Thyroid gland (tissue), 4 donors: ENCODE measurements around the gene RNASE4.

Experiments
- POLR2A ChIP-seq, 2 donors: fragments of 450-650 bp; IDR thresholded peaks; one replicate each; pipeline ENCODE4 v1.6.1; 2017; ENCODE audit warnings: antibody characterized with exemption in 2 of 2, mild to moderate bottlenecking in 2 of 2, moderate library complexity in 1 of 2
- TF ChIP-seq, protein P1 (sequence below), 6 experiments: fragments of 200-600 bp in 3 of 6; fragments of 450-650 bp in 3 of 6; sonication (generic) in 3 of 6; IDR thresholded peaks; one replicate each; pipeline ENCODE4 v1.5.1; 2016 to 2019; ENCODE audit warnings: antibody characterized with exemption in 6 of 6, mild to moderate bottlenecking in 2 of 6, inconsistent platforms in 1 of 6, moderate library complexity in 1 of 6

DNA sequence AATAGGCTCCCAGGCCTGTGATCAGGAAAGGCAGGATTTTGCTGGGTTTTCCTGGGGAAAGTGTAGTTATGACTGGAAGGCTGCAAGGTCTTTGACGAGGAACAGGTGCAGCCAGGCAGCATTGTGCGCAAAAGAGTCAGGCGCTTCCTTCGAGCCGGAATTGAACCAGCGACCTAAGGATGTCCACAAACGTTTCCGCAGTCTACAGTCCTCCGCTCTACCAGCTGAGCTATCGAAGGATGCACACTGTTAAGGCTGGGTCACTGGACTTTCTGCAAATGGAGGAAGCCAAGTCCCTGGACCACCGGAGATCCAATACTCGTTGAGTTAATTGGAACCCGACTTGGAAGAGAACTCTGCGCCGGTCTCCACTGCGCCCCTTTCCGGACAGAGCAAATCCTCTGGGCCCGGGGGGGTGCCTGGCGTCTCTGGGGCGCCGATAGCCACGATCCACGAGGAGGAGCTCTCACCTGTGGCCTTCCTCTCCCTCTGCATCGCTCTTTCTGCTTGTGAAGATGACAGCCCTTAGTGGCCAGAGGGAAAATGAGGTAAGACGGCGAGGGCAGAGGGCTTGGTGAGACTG lies 24.5 kb upstream of the RNASE4 start:
- TF ChIP-seq, protein P1, sequence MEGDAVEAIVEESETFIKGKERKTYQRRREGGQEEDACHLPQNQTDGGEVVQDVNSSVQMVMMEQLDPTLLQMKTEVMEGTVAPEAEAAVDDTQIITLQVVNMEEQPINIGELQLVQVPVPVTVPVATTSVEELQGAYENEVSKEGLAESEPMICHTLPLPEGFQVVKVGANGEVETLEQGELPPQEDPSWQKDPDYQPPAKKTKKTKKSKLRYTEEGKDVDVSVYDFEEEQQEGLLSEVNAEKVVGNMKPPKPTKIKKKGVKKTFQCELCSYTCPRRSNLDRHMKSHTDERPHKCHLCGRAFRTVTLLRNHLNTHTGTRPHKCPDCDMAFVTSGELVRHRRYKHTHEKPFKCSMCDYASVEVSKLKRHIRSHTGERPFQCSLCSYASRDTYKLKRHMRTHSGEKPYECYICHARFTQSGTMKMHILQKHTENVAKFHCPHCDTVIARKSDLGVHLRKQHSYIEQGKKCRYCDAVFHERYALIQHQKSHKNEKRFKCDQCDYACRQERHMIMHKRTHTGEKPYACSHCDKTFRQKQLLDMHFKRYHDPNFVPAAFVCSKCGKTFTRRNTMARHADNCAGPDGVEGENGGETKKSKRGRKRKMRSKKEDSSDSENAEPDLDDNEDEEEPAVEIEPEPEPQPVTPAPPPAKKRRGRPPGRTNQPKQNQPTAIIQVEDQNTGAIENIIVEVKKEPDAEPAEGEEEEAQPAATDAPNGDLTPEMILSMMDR (IDR thresholded peaks at IDR 0.05): no peak
- TF ChIP-seq POLR2A (IDR thresholded peaks at IDR 0.05): no peak
